Uterus (tissue), 2 donors: ENCODE results near the gene PTPRN2.

Source experiments
- CTCF ChIP-seq, 4 experiments: fragments of 200-600 bp in 2 of 4; fragments of 450-650 bp in 2 of 4; sonication (generic) in 2 of 4; IDR thresholded peaks; one replicate each; pipeline ENCODE4 v1.5.1; 2016 to 2019; ENCODE audit warnings: antibody characterized with exemption in 4 of 4, mild to moderate bottlenecking in 2 of 4, moderate library complexity in 1 of 4
- POLR2A ChIP-seq, 2 donors: fragments of 450-650 bp; IDR thresholded peaks; one replicate each; pipeline ENCODE4 v1.6.1; 2016; ENCODE audit warnings: antibody characterized with exemption in 2 of 2, mild to moderate bottlenecking in 1 of 2, moderate library complexity in 1 of 2

- TF ChIP-seq CTCF (IDR thresholded peaks at IDR 0.05) (no peak), POLR2A (IDR thresholded peaks at IDR 0.05) (no peak)
These were observed 874.9 kb downstream of the PTPRN2 start for GRCh38 chr7:157712666-157713235.
